ENCODE results near the gene SLC17A2.

SLC17A2 gene

DNA sequence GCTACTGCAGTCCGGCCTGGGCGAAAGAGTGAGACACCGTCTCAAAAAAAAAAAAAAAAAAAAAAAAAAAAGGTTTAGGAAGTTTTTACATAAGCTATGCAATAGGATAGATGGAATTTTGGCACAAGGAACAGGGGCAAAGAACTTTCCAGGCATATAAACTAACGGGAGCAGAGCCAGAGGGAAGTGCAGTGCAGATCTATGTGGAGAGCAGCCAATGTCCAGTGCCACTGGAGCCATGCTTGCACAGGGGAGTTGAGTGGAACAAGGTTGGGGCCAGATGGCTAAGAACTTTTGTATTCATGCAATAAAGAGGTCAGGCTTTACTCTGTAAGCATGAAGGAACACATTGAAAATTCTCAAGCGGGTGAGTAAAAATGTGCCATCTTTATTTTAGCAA, 10.8 kb downstream of the SLC17A2 start:
- no peak for DNase-seq (ENCODE audit: low spot score)

DNA sequence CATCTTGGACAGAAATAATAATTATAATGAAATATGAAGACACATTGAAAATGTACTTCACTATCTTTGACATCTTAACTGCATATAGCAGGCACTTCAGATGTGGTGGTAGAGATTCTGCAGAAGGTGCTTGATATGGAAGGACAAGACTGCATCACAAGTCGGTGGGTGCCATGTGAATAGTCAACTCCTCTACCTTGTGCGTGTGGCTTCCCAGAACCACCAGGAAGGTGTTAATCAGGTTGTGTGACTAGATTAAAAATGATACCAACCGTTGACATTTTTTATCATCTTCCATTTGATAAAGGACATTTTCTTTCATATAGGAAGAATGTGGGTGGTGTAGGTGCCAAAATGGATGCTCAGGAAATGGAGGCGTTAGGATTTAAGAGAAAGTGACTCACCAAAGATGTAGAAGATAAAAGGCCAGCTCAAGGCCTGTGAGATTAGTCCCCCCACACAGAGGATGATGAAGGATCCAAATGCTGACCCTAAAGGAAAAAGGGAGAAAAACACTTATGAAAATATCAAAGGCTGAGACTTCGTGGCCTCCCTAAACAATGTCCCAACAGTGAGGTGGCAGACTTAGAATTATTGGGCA, 12.3 kb downstream of the SLC17A2 start:
- no peak for DNase-seq (ENCODE audit: low spot score)

DNA sequence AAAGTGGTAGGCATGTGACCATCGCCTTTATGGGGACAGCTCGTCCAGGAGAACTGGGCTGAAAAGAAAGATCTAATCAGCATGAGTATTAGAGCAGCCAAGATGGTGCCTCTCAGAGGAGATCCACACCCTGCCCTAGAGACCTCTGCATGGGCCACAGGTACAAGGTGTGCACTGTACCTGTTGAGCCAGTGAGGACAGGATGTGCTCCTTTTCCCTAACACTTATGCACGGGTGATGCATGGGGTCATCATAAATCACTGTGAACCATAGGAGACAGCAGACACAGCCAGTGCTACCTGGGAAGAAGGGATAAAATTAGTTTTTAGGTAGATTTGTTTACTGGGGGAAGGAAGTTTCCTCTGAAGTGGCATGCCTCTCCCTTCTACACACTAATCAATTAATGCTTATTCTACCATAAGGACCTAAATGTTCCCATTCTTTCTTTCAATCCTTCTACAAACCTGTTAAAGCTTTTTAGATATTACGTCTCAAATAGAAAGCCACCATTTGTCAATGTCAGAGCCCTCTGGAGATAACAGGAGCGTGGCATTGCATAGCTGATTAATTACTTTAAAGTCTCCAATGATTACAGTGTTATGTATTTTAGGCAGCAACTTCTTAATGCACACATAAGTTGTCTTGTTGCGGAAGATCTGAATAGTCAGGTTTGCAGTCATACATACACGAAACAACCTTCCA, 13.6 kb downstream of the SLC17A2 start:
- no peak for DNase-seq (ENCODE audit: low spot score)

DNA sequence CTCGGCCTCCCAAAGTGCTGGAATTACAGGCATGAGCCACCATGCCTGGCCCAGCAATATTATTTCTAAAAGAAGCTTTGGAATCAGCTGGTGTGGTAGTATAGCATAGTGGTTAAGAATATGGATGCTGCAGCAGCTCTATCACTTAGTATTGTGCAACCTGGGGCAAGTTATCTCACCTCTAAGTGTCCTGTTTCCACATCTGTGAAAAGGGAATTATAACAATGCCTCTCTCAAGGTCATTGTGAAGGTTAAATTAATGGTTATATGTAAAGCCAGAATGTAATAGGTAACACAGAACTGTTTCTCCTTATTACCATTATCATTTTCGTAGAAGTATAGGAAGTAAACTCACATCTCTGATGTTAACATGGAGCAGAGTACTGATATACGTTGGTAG, 14.2 kb downstream of the SLC17A2 start:
- no peak for DNase-seq (ENCODE audit: low spot score)

DNA sequence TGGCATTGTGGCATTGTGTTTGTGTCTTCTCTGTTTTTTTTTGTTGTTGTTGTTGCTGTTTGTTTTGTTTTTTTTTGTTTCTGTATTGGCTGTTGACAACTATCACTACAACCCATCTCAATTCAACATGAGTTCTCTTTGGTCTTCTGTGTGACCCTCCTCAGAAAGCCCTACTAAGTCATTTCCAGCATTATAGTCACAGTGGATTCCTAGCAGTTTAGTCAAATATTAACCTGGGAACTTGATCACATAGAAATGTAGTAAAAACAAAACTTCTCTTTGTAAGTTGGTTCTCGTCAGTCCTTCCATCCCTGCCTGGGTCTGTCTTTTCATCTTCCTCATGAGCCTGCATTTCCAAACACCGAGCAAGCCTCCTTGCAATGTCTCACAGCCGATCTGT, 16.8 kb downstream of the SLC17A2 start:
- DNase-seq (ENCODE audit: low spot score): peak; percentile 30

DNA sequence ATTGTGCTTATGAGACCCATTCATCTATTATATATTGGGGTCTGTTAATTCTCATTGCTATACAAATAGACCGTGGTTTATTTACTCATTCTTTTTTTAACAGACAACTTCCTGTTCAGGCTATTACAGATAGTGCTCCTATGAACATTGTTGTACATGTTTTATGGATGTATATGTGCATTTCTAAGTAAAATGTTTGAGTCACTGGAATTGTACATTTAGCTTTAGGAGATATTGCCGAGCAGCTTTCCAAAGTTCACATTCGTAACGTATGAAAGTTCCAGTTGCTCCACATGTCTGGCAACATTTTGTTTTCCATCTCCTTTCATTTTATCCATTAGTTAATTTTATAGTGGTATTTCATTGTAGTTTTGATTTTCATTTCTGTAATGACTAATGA, 19.1 kb downstream of the SLC17A2 start:
- DNase-seq (ENCODE audit: low spot score): no peak

DNA sequence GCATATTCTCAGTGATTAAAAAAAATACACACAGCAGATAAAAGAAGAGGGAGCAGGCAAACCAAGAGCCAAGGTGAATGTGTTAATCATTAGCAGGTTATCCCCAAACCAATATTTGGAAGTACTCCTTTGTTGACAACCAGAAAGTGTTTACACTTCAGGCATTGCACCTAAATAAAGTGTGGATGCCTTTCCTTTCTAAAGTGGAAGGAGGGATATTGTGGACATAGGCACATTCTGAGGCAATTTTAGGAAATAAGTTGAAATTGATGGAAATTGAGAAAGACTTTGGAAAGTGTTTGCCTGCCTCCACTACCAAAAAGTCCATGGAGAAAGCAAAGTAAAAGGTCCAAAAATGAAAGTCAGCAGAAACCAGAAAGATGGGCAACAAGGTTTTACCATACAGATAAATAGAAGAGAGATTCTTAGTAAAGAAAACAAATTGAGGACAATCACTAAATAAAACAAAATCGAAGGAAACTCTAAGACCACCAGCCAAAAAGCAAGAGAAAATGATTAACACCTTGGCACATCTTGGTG, 22.9 kb downstream of the SLC17A2 start:
- DNase-seq (ENCODE audit: low spot score): no peak

DNA sequence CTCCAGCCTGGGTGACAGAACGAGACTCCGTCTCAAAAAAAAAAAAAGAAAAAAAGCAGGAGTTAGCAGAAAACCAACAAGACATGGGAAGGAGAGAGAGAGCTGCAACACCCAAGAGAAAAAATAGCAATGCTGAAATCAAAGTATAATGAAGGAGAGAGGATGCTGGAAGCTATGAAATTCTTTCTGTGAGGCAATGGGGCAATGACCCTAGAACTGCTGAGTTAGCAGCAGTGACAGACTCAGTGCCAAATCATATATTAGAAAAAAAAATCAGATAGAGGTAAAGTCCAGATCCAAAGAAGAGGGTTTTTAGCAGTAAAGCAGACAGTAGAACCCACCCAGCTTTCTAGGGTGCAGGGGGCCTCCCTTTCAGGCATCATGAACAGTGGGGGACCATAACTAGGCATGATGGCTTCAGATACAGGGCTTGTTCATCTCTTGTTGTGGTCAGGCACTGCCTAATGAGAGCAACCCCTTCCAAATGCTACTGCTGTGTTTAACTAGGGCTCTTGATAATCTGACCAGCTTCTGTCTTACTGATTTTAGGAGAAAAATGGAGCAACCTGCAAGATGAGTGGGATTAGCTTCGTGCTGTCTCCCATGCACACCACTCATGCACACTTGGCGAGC, 26.9 kb downstream of the SLC17A2 start:
- no peak for DNase-seq (ENCODE audit: low spot score)

DNA sequence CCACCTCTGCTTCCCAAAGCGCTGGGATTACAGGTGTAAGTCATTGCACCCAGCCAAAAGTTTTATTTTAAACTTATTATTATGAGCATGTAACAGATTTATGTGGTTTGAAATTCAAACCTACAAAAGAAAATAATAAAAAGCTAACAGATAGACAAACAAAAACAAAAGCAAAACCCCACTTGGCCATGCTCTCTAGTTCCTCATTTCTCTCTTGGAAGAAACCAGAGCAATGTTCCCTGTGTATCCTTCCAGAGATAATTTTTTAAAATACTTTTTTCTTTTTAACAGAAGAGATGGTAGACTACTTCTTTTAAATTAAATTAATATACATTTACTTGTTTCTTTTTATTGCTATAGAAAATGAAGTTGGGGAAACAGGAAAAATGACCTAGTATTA, 28.4 kb downstream of the SLC17A2 start:
- DNase-seq (ENCODE audit: low spot score): no peak

DNA sequence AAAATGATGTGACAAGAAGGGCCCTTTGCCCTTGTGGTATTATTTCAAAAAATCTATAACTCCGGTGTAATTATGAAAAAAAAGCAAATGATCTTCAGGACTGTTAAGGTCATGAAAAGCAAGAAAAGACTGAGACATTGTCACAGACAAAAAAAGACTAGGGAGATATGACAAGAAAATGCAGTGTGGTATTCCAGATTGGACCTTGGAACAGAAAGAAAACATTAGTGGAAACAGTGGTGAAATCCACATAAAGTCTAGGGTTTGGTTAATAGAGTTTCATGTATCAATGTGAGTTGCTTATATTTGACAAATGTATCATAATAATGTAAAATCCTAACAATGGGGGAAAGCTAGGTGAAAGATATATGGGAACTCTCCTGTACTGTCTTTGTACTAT, 29.6 kb downstream of the SLC17A2 start:
- no peak for DNase-seq (ENCODE audit: low spot score)

DNA sequence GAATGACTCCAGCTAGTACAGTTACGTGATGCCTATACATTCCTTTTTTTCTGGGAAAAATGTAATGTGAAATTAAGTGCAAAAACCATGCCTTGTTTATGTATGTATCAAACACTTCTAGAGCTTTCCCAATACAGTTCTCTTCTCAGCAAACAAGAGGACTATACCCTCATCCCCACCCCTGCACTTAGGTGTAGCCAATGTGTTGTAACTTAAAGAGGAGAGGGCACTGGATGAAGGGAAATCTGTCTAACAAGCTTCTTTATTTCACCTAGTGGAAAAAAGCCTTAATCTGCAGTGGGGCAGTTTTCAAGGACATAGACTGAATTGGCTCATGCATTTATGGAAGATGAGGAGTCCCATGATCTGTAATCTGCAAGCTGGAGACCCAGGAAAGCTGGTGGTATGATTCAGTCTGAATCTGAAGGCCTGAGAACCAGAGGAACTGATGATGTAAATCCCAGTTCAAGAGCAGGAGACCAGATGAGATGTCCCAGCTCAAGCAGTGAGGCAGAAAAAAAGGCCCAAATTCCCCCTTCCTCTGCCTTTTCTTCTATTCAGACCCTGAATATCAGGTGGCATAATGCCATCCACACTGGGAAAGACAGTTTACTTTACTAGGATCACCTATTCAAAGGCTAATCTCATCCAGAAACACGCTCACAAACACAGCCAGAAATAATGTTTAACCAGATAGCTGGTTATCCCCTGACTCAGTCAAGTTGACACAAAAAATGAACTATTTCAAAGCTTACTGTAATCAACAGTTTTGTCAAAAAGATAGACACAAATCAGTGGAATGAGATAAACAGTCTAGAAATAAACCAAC, 30.7 kb downstream of the SLC17A2 start:
- no peak for DNase-seq (ENCODE audit: low spot score)

DNA sequence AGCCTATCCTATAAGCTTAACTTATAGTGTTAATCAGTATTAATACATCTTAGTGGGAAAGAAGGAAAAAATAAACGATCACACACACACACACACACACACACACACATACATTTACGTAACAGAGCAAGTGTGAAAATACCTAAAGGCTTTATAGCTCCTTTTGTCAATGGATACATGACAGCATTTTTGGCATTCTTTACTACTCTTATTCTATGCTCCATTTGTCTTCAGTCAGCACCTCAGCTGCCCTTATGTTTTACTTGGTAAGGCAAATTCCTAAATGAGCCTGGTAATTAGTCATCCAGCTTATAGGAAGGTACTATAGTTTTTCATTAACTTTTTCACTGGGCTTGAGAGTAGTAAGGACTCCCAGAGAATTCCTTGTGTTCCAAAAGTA, 31.4 kb downstream of the SLC17A2 start:
- DNase-seq (ENCODE audit: low spot score): no peak

DNA sequence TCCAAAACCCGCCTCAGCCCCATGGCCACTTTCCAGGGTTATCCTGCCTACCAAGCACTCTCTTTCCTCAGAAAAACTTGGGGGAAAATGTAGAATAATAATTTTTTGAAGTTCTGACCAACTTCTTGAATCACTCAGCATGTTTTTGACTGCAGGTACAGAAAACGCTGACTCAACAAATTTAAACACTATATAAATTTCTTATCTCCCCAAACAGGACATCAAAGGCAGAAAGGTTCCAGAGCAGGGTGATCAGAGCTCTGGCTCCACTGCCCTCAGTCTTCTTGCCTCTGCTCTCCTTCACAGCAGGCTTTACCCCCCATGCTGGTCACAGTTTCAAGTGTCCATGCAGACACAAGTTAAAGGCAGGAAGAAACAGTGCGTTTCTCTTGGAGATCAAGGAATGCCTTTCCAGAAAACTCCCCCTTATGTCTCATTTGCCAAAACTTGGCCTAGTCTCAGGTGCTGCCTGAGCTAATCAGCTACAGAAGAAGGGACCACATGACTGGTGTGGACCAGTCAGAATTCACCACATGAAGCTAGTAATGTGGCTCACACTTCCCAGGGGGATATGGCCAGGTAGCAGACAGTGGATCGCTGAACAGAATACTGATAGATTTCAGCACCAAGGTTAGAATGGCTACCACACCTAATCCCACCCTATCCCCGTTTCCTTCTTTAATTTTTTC, 32.1 kb downstream of the SLC17A2 start:
- no peak for DNase-seq (ENCODE audit: low spot score)

DNA sequence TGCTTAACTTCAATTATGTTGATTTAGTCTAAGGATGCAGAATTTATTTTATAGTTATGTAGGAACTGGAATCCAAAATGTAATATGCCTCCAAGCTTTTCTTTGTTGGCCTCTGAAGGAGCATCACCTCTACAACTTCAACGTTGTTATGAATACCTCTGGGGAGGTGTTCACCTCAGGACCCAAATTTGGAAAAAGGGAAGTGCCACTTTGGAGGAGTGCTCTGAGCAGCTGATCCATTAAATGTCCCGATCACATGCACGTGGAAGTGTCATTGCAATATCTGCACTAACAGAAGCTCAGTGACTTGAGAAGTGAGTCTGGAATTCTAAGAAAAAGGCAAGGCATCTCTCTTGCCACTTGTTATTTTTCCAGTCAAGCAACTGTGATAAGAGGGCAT, 34.2 kb downstream of the SLC17A2 start:
- no peak for DNase-seq (ENCODE audit: low spot score)

DNA sequence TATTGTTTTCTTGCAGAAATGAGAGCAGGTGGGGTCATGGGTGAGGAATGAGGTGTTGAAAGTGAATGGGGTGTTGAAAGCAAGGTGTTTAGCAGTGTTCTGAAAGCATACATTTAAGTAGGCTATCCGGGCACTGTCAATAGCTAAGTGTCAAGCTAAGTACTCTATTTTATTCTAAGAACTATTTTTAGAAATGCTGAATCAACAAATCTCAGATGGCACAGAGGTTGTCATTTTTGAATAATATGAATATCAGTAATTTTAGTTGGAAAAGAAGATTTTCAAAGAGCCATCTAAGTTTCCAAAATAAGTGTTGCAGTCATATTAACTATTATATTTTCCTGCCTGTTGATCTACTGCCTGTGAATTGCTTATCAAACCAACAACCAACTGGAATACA, 34.7 kb downstream of the SLC17A2 start:
- no peak for DNase-seq (ENCODE audit: low spot score)

DNA sequence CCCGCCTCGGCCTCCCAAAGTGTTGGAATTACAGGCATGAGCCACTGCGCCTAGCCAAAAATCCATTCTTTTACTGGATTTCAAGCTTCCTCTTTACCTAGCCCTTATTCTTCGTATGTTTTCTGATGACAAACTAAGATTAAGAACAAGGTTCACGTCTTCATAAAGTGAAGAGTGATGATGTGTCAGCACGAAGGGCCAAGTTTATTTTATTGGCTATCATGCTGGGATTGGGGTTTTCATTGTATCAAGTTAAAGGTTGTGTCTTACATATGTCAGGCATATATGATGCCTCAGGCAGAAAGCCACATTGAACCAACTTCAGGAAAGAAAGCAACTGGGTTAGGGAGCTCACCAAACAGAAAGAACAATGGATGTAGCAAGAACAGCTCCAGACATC, 36.7 kb downstream of the SLC17A2 start:
- no peak for DNase-seq (ENCODE audit: low spot score)

DNA sequence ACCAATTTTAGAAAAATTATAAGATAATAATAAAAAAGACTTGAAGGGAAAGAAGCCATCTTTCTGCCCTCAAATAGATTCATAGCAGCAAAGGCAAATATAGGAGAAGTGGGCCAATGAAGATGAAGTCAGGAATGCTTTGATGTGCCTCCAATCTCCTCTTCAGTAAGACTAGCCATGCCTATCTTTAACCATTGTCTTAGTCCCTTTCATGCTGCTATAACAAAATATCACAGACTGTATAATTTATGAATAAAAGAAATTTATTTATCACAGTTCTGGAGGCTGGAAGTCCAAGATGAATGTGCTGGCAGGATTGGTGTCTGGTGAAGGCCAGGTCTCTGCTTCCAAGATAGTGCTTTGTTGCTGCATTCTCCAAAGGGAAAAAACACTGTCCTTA, 37.6 kb downstream of the SLC17A2 start:
- DNase-seq (ENCODE audit: low spot score): no peak

DNA sequence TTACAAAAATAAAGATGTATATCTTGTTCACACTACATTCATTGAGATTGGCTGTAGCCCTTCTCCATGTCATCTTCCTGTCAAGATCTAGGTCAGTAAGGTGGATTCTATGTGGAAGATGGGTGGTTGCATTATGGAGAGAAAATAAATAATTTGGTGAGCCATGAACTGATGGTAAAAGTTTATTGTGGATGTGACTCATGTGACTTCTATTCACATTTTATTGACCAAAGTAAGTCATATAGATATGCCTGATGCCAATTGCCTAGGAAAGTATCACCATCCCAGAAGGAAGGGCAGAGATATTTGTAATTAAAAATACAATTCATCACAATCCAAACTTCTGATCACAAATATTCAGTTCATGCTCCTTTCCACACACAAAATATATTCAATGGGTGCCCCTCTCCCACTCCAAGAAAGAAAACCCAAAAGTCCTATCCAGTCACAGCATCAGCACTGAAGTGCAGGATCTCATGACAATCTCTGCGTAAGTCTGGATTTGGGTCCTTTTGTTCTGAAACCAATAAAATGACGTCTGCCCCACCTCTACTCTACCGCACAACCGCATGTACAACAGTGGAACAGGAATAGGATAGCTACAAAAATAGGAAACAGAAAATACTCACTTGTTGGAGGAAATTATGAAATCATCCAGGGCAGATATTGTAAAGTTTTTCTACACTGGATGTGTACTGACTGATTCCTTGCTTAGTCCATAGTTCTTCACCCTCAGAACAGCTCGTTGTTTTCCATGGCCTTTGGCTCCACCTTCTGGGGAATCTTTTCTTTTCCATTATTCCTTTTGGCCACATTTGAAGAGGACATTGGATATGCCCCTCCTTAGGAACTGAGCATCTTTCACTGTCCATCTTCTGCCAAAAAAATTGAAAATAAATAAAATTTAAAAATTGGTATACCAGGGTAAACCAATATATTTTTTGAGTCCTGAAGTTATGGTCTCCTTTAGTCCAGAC, 40.3 kb downstream of the SLC17A2 start:
- DNase-seq (ENCODE audit: low spot score): peak; percentile 18

DNA sequence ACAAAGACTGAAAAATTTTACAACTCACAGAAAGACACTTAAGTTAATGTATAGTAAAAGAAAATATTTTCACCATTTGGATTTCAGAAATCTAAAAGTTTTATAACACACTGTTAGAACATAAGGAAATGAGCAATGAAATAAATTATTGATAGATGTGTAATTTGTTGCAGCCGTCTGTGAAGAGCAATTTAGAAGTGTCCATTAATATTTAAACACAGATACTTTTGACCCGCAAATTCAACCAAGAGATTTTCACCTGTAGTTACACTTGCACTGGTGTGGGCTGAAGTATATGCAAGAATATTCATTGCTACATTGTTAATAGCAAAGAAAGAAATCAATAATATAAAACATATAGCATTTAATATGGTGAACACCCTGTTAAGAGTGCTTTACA, 41.9 kb downstream of the SLC17A2 start:
- no peak for DNase-seq (ENCODE audit: low spot score)

DNA sequence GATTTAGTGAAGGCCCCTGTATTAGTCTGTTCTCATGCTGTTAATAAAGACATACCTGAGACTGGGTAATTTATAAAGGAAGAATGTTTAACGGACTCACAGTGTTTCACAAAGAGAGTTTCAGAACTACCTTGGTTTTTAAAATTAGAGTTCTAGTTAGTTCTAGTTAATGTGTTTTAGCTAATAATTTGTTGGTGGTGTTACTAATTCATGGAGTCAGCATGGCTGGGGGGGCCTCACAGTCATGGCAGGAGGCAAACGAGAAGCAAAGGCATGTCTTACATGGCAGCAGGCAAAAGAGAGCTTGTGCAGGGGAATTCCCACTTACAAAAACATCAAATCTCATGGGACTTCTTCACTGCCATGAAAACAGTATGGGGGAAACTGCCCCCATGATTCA, 44.4 kb downstream of the SLC17A2 start:
- no peak for DNase-seq (ENCODE audit: low spot score)

DNA sequence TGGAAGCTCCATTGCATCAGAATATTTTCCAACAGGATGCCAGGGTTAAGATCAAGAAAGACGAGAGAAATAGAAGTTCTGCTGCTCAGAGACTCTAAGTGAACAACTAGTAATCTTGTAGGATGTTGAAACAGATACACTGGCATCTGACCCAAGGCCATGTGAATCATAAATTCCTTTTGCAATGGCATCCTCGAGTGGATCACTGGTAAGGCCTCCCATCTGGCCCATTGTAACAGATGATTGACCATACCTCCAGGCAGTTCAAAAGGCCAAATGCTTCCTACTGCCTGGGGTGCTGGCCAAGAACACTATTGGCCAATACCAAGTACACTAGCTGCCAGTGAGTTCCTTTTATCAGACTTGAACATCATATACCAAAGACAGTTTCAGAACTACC, 46.5 kb downstream of the SLC17A2 start:
- no peak for DNase-seq (ENCODE audit: low spot score)
